HG02798 (cell line): ENCODE results near the gene EAPP.
"Not testable (repeated sequence)": the region's sequence is repeated elsewhere in the genome, so short reads cannot be mapped to it uniquely, and the experiment has no call there.

Source experiments
- ATAC-seq: cut with Tn5 transposase; IDR thresholded peaks from one replicate; pipeline ENCODE4 v1.9.1; 2021; ENCODE audit warnings: mild to moderate bottlenecking; ENCODE audit not compliant: unreplicated experiment, poor library complexity

EAPP gene

DNA sequence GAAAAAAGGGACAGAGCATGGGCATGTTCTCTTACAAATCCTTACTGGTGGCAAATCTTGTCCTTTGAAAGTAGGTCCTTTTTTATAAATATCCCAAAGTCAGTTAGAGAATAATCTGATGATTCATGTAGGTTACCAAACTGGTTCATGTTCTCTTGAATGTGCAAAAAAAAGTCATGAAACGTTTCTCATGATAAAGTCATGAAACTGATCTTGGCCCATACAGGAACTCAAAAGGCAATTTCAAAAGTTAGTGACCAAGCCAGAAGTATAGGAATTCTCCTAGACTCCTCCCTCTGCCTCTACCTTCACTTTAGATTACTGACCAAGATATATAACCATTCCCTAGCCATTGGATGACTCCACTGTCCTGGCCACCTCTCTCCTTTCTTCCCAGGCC lies 50.2 kb downstream of the EAPP start:
- ATAC-seq: no peak

DNA sequence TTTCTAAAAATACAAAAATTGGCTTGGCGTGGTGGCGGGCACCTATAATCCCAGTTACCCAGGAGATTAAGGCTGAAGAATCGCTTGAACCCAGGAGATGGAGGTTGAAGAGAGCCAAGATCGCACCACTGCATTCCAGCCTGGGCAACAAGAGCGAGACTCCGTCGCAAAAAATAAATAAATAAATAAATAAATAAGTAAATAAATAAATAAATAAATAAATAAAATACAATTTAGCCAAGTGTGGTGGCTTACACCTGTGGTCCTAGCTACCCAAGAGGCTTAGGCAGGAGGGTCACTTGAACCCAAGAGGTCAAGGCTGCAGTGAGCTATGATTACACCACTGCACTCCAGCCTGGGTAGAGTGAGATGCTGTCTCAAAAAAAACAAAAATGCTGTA lies 51.0 kb downstream of the EAPP start:
- no peak for ATAC-seq

DNA sequence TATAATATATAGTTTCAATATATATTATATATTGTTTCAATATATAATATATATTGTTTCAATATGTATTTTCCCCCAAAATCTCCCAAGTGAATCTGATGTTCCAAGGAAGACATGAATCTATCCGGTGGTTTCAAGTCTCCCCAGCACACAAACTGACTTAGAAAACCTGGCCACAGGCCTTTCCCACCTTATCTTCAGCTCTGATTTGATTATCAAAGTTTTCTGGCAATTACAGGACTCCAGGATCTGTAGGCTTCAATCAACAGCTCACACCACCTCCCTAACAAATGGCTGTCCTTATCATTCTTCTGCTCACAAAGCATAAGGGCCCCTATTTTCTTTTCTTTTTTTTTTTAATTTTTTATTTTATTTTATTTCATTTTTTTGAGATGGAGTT lies 54.8 kb downstream of the EAPP start:
- ATAC-seq: no peak

DNA sequence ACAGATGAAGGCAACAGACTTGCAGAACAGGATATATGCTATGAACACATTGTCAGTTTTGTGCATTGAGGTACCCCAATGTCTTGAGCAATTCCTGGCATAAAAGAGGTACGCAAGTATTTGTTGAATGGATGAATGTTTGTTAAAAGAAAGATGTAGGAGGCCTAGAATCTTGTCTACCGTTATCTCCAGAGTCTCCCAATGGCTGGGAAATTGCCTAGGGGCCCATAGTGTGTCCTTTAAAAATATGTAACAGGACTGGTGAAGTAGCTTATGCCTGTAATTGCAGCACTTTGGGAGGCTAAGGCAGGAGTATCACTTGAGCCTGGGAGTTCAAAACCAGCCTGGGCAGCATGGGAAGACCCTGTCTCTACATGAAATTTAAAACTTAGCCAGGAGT lies 57.0 kb downstream of the EAPP start:
- ATAC-seq: no peak

DNA sequence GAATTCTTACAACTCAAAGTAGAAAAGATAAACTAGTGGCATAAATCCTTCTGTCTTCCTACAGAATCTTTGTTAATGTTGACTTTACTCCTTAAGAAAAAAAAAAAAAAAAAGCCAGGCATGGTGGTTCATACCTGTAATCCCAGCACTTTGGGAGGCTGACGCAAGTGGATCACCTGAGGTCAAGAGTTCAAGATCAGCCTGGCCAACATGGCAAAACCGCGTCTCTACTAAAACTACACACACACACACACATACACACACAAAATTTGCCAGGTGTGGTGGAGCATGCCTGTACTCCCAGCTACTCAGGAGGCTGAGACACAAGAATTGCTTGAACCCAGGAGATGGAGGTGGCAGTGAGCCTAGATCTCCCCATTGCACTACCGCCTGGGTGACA lies 59.8 kb downstream of the EAPP start:
- no peak for ATAC-seq

DNA sequence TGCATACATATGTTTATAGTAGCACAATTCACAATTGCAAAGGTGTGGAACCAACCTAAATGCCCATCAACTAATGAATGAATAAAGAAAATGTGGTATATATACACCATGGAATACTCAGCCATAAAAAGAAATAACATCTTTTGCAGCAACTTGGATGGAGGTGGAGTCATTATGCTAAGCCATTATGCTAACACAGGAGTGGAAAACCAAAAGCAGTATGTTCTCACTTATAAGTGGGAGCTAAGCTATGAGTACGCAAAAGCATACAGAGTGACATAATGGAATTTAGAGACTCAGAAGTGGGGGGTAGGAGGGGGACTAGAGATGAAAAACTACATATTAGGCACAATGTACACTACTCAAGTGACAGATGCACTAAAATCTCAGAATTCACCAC lies 61.2 kb downstream of the EAPP start:
- ATAC-seq: no peak

DNA sequence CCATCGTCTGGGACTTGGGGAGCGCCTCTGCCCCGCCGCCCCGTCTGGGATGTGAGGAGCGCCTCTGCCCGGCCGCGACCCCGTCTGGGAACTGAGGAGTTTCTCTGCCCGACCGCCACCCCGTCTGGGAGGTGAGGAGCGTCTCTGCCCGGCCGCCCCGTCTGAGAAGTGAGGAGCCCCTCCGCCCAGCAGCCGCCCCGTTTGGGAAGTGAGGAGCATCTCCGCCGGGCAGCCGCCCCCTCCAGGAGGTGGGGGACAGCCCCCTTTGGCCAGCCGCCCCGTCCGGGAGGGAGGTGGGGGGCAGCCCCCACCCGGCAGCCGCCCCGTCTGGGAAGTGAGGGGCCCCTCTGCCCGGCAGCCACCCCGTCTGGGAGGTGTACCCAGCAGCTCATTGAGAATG lies 63.5 kb downstream of the EAPP start:
- not testable (repeated sequence) for ATAC-seq

DNA sequence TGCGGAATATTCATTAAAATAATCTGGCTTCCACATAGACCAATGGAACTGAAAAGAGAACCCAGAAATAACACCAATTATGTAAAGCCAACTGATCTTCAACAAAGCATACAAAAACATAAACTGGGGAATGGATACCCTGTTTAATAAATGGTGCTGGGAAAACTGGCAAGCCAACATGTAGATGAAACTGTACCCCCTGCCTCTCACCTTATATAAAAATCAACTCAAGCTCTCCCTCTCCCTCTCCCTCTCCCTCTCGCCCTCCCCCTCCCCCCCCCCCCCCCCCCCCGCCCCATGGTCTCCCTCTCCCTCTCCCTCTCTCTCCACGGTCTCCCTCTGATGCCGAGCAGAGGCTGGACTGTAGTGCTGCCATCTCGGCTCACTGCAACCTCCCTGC lies 64.3 kb downstream of the EAPP start:
- no peak for ATAC-seq

DNA sequence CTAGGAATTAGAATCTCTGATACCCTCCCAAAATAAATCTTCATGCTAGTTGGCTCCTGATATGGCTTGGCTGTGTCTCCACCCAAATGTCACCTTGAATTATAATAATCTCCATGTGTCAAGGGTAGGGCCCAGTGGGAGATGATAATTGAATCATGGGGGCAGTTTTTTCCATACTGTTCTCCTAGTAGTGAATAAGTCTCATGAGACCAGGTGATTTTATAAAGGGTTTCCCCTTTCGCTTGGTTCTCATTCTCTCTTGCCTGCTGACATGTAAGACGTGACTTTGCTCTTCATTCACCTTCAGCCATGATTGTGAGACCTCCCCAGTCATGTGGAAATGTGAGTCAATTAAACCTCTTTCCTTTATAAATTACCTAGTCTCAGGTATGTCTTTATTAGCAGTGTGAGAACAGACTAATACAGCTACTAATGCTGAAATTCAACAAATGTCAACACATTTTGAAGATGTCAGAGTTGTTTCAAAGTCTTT lies 65.3 kb downstream of the EAPP start:
- no peak for ATAC-seq

DNA sequence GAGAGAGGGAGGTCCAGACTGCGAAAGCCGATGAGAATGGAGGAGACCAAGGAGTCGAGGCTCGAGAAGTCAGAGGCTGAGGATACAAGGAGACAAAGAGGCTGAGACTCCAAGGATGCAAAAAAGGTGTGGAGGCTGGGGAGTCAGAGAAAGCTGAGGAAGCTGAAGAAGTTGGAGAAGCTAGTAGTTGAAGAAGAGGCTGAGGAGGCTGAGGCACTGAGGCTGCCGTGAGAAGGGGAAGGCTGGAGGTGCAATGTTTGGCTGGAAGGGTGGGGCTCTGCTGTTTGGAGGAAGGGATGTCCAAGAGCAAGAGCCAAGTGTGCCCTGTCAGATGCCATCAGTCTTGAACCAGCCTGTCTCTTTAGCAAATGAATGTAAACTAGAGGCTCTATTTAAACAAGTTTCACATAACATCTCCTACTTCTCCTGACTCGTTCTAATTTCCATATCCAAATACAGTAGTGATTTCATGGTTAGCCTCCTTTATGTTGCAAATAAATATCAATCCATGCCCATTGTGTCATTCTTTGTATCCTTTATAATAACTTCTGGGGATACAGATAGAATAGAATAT lies 66.7 kb downstream of the EAPP start:
- no peak for ATAC-seq

DNA sequence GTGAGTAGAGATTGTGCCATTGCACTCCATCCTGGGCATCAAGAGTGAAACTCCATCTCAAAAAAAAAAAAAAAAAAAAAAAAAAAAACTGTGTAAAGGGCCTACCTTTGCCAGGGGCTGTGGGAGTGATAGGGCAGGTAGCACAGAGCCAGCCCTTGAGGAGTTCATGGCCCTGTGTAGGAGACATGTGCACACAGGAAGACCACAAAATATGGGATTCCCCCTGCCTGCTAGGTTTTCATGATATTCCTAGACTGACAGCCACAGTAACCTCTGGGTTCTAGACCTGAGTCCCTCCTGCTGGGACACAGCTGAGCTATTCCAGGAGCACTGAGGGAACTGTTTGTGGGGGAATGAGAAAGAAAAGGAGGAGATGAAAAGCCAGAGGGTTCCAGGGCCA lies 69.2 kb downstream of the EAPP start:
- no peak for ATAC-seq

DNA sequence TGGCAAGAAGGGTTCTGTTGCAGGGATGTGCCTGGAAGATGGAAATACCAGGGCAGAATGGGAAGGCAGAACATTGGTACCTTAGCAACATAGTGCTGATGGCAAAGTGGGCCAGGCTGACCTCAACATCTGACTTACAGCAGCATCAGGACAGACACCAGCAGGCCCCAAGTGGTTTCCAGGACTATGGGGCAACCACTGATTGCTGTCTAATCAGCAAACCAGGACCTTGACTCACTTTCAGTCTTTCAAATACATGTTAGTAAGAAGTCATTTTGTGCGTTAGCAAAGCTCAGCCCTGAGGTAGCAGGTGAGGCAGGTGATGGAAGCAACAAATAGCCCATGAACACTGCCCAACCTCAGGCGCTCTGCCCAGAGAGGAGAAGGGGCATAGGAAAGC lies 72.8 kb downstream of the EAPP start:
- ATAC-seq: no peak
